ENCODE measurements around the gene MRPL23.

DNA sequence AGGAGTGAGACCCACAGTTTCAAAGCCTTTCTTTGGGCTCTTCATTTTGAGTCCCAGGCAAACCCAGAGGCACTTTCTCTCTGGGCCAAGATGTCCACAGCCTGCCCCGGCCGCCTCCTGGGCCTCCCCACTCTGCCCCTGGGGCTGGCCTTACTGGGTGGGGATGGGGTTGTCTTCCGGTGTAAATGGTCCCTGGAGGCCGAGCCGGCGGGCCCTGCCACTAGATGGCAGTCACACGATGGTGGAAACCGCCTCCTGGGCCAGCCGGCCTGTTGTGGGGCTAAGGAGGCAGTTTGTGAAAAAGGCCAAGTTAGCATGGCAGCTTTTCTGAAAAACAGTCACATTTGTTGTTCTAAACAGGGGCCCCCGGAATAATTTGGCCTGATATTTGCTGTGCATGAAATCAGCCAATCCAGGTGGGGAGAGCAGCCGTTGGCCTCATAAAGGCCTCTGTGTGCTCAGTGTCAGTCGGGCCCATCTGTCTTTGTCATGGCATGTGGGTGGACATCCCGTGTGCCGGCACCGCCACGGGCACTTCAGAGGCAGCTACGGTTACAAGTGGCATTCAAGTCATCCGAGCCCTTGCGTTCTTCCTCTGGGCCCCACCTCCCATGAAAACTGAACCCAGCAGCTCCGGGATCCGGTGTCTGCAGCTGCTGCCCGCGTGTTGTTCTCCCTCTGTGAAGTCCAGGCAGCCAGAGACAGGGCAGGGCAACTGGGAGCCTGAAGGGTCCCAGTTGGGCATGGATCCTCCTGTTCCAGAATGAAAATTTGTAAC lies 6.5 kb downstream of the MRPL23 start:
- TF ChIP-seq ZFP3 (CRISPR knock-in tag; IDR thresholded peaks at IDR 0.05) (no peak), ZFP30 (CRISPR knock-in tag; IDR thresholded peaks at IDR 0.05) (no peak), TOX (CRISPR knock-in tag; IDR thresholded peaks at IDR 0.05; ENCODE audit: borderline replicate concordance) (no peak), RARB (CRISPR knock-in tag; IDR thresholded peaks at IDR 0.05) (no peak), ISL1 (CRISPR knock-in tag; IDR thresholded peaks at IDR 0.05) (no peak)
- TF ChIP-seq, protein P1, sequence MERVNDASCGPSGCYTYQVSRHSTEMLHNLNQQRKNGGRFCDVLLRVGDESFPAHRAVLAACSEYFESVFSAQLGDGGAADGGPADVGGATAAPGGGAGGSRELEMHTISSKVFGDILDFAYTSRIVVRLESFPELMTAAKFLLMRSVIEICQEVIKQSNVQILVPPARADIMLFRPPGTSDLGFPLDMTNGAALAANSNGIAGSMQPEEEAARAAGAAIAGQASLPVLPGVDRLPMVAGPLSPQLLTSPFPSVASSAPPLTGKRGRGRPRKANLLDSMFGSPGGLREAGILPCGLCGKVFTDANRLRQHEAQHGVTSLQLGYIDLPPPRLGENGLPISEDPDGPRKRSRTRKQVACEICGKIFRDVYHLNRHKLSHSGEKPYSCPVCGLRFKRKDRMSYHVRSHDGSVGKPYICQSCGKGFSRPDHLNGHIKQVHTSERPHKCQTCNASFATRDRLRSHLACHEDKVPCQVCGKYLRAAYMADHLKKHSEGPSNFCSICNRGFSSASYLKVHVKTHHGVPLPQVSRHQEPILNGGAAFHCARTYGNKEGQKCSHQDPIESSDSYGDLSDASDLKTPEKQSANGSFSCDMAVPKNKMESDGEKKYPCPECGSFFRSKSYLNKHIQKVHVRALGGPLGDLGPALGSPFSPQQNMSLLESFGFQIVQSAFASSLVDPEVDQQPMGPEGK (CRISPR knock-in tag; IDR thresholded peaks at IDR 0.05; ENCODE audit: borderline replicate concordance), result no peak
- TF ChIP-seq, protein P2, sequence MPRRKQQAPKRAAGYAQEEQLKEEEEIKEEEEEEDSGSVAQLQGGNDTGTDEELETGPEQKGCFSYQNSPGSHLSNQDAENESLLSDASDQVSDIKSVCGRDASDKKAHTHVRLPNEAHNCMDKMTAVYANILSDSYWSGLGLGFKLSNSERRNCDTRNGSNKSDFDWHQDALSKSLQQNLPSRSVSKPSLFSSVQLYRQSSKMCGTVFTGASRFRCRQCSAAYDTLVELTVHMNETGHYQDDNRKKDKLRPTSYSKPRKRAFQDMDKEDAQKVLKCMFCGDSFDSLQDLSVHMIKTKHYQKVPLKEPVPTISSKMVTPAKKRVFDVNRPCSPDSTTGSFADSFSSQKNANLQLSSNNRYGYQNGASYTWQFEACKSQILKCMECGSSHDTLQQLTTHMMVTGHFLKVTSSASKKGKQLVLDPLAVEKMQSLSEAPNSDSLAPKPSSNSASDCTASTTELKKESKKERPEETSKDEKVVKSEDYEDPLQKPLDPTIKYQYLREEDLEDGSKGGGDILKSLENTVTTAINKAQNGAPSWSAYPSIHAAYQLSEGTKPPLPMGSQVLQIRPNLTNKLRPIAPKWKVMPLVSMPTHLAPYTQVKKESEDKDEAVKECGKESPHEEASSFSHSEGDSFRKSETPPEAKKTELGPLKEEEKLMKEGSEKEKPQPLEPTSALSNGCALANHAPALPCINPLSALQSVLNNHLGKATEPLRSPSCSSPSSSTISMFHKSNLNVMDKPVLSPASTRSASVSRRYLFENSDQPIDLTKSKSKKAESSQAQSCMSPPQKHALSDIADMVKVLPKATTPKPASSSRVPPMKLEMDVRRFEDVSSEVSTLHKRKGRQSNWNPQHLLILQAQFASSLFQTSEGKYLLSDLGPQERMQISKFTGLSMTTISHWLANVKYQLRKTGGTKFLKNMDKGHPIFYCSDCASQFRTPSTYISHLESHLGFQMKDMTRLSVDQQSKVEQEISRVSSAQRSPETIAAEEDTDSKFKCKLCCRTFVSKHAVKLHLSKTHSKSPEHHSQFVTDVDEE (CRISPR knock-in tag; IDR thresholded peaks at IDR 0.05), result no peak
- TF ChIP-seq, protein P3, sequence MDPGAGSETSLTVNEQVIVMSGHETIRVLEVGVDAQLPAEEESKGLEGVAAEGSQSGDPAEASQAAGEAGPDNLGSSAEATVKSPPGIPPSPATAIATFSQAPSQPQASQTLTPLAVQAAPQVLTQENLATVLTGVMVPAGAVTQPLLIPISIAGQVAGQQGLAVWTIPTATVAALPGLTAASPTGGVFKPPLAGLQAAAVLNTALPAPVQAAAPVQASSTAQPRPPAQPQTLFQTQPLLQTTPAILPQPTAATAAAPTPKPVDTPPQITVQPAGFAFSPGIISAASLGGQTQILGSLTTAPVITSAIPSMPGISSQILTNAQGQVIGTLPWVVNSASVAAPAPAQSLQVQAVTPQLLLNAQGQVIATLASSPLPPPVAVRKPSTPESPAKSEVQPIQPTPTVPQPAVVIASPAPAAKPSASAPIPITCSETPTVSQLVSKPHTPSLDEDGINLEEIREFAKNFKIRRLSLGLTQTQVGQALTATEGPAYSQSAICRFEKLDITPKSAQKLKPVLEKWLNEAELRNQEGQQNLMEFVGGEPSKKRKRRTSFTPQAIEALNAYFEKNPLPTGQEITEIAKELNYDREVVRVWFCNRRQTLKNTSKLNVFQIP (CRISPR knock-in tag; IDR thresholded peaks at IDR 0.05; ENCODE audit: borderline replicate concordance, low read depth), result no peak

Data from SK-N-SH treated with all-trans-retinoic acid at 6 μM for 48 hours (cell line).